ENCODE results near the gene MAST2. TPM values are rescaled to one million over a fixed set of nuclear protein-coding genes. Genes with fewer than 3 reads are reported as not detected.
A peak's percentile ranks its signal among the peaks of the same experiment; 100 is the strongest.

MAST2 gene
- total RNA-seq, 1 experiment from 2014 or later: 77.0 TPM

- ChIA-PET CTCF (interaction anchor here (0.5 to 0.7 kb wide), 2 partner anchors 180 to 294 kb away, joined by 3 to 4 read pairs; no protein-coding TSS in a partner anchor), POLR2A (no interaction called here)
- DNase-seq (ENCODE audit: low read depth, low spot score) (no peak), ATAC-seq (peak; percentile 64)
- no peaks in the 10 kb centered on the region for H3K36me3 ChIP-seq (ENCODE audit: control insufficient read depth, insufficient read depth, low read length)
- BruUV-seq (replicated peaks): no TSS peak
- peaks cover 28% of the 10 kb centered on the region for H3K4me1 ChIP-seq (ENCODE audit: control insufficient read depth, insufficient read depth, low read length)
- no peak for TF ChIP-seq CTCF (IDR thresholded peaks at IDR 0.05)
- TF ChIP-seq POLR2AphosphoS5 (IDR thresholded peaks at IDR 0.05; ENCODE audit: low read depth, low read length): no peak
- no peak for TF ChIP-seq SIN3A (IDR thresholded peaks at IDR 0.05; ENCODE audit: borderline replicate concordance, insufficient read depth, low read depth, low read length)
- no peak for TF ChIP-seq REST (IDR thresholded peaks at IDR 0.05; ENCODE audit: insufficient read depth in 1 of 2, low read depth in 2 of 2, low read length in 1 of 2)
- TF ChIP-seq TCF7L2 (IDR thresholded peaks at IDR 0.05; ENCODE audit: low read depth, low read length): no peak
- no peak overlapping the region for H3K4me3 ChIP-seq (ENCODE audit: low read depth in 2 of 2, low read length in 2 of 2)
- H3K27me3 ChIP-seq (ENCODE audit: control insufficient read depth, insufficient read depth, low read length): no peaks in the 10 kb centered on the region
- in situ Hi-C loops (cut with HindIII; ENCODE audit: low pct_unique_long_range_greater_than_20kb, low sequenced_read_pairs) (no loop called here), intact Hi-C loops (cut with micrococcal nuclease; ENCODE audit: unreplicated experiment) (no loop called here)
- peak overlapping the region; percentile 83 for H3K27ac ChIP-seq (ENCODE audit: low read length)
- no peaks in the 10 kb centered on the region for H3K9me3 ChIP-seq (ENCODE audit: control insufficient read depth, insufficient read depth, low read depth, low read length)
Measured at GRCh38 chr1:45928486-45929205, 125.2 kb downstream of the MAST2 start.

GRCh38 chr1:45929257-45929687, 125.9 kb downstream of the MAST2 start:
- POLR2A ChIA-PET: no interaction called here

More at GRCh38 chr1:45929257-45929687, 125.9 kb downstream of the MAST2 start:
- CTCF ChIA-PET: interaction anchor here (0.5 to 1.0 kb wide), 2 partner anchors 15 to 294 kb away, joined by 3 read pairs; no protein-coding TSS in a partner anchor
- TF ChIP-seq CTCF (IDR thresholded peaks at IDR 0.05): no peak
- peak; percentile 48; the same call in 1 of the 2 replicates for TF ChIP-seq TCF7L2 (IDR thresholded peaks at IDR 0.05; ENCODE audit: low read depth, low read length)
- intact Hi-C loops (cut with micrococcal nuclease; ENCODE audit: unreplicated experiment) (no loop called here), in situ Hi-C loops (cut with HindIII; ENCODE audit: low pct_unique_long_range_greater_than_20kb, low sequenced_read_pairs) (no loop called here)
- H3K4me3 ChIP-seq (ENCODE audit: low read depth in 2 of 2, low read length in 2 of 2): peak overlapping the region in 1 of 2 experiments; percentile 5; a peak in 1 of 4 replicates
- peak; percentile 55 for DNase-seq (ENCODE audit: low read depth, low spot score)
- no peaks in the 10 kb centered on the region for H3K36me3 ChIP-seq (ENCODE audit: control insufficient read depth, insufficient read depth, low read length)
- peak overlapping the region; percentile 83 for H3K27ac ChIP-seq (ENCODE audit: low read length)
- no peaks in the 10 kb centered on the region for H3K27me3 ChIP-seq (ENCODE audit: control insufficient read depth, insufficient read depth, low read length)
- H3K4me1 ChIP-seq (ENCODE audit: control insufficient read depth, insufficient read depth, low read length): peaks cover 28% of the 10 kb centered on the region
- BruUV-seq (replicated peaks): no TSS peak
- peak; percentile 93 for ATAC-seq
- no peaks in the 10 kb centered on the region for H3K9me3 ChIP-seq (ENCODE audit: control insufficient read depth, insufficient read depth, low read depth, low read length)
